Ecto neural progenitor cell (in vitro differentiated cells): ENCODE measurements around the gene LAS1L.
"Not testable (repeated sequence)": the region's sequence is repeated elsewhere in the genome, so short reads cannot be mapped to it uniquely, and the experiment has no call there.

ENCODE experiments used
- DNase-seq: peaks from one replicate; pipeline ENCODE4 v3.0.0-alpha.2; 2018; ENCODE audit warnings: low spot score

LAS1L gene

GRCh38 chrX:65534450-65535292 lies at the start of gene LAS1L:
TSS of gene LAS1L (minus strand) at chrX:65534787. CDS start at chrX:65534715, 72 bp downstream.
- DNase-seq: peak; percentile 90

GRCh38 chrX:65582450-65583082 lies 48.0 kb upstream of the LAS1L start:
- DNase-seq: no peak

DNA sequence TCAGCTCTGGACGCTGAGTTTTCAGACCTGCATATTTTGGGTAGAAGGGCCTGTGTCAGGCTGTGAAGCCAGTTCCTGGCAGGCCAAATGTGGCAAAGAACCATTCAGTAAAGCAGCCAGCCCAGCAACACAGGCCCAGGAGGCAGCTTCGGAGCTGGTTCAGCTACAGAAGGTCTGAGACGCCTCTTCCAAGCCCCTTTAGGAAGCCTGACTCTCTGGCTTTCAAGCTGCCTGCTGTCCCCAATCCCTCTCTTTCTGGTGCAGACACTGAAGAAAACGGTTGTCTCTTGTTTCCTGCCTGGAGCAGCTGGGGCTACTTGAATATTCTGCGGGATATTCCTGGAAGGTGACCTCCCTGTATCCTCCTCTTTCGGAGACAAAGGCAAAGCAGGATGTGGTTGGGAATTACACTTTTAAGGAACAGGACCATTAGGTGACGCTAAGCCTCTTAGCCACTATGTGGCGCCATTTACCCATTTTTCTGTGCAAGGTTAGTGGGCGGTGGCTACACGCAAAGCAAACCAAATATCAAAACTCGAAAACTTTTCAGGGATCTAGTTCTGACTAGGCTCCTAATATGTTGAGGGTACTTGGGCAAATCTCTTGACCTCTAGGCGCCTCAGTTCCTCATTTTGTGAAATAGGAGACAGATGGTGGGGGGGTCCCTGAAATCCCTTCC lies 47.2 kb upstream of the LAS1L start:
- peak; percentile 52 for DNase-seq

DNA sequence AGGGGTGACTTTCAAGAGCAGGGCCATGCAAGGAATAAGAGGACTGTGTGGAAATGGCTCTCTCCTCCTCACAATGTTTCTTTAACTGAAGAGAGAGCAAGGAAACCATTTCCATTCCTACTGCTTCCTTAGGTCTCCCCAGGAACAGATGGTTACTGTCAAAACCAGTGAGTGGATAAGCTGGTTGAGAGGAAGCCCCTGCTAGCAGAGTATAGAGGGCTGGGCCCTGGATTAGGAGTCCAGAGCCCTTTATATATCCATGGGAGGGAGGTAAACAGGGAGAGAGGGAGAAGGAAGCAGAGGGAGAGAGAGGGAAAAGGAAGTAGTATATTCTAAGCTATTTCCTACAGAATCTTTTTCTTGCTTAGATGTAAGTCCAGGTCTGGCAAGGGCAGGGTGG lies 43.8 kb upstream of the LAS1L start:
- DNase-seq: no peak

DNA sequence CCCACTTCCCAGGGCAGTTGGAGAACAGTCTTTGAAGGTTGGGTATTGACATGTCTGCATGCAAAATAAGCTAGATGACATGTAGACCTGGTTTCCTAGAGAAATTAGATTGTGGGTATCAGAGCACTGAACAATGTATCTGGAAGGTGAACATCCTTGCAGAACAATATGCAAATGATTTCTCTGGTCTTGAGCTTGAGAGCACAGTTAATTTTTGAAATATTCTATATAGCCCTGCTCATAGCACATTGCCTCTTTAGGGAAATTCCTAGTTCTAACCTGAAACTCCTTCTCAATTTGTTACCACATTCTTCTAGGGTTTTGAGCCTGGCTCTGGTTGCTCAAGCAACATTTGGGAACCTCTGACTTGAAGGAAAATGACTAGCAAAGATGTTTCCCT lies 41.6 kb upstream of the LAS1L start:
- DNase-seq: no peak

DNA sequence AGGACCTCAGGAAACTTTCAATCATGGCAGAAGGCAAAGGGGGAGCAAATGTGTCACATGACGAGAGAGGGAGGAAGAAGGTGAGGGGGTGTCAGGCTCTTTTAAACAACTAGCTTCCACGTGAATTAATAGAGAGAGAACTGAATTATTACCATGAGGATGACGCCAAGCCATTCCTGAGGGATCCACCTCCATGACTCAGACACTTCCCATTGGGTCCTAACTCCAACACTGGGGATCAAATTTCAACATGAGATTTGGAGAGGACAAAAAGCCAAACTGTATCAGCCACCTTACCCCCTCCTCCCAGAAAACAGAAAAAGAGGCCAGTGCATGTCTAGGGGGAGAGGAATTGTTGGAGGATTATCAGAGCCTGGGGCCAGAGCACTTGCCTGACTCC lies 40.4 kb upstream of the LAS1L start:
- no peak for DNase-seq

GRCh38 chrX:65574356-65574755 lies 39.8 kb upstream of the LAS1L start:
- DNase-seq: no peak

- no peak for DNase-seq
Observed at GRCh38 chrX:65572971-65573370, 38.4 kb upstream of the LAS1L start.

DNA sequence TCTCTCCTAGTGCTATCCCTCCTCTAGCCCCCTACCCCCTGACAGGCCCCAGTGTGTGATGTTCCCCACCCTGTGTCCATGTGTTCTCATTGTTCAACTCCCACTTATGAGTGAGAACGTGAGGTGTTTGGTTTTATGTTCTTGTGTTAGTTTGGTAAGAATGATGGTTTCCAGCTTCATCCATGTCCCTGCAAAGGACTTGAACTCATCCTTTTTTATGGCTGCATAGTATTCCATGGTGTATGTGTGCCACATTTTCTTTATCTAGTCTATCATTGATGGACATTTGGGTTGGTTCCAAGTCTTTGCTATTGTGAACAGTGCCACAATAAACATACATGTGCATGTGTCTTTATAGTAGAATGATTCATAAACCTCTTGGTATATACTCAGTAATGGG lies 28.3 kb upstream of the LAS1L start:
- not testable (repeated sequence) for DNase-seq

- no peak for DNase-seq
Observed at GRCh38 chrX:65551489-65552339, 17.1 kb upstream of the LAS1L start.

DNA sequence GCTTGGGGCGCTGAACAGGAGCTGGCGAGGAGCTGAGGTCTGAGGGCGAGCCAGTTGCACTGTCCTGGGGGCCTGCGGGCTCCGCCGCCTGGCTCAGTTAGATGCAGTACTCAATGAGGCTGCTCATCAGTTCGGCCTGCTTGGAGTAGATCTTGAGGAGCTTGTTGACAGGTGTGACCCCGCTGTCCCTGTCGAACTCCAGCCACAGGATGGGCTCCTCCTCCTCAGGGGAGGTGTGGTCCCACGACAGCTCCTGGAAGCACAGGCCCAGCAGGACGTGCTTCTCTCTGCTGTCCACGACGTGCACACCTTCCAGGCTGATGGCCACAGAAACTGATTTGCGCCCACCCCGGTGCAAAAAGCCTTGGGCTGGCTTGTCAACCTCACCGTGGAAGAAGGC lies 16.5 kb upstream of the LAS1L start:
- DNase-seq: no peak

GRCh38 chrX:65545456-65545855 lies 10.9 kb upstream of the LAS1L start:
- no peak for DNase-seq

DNA sequence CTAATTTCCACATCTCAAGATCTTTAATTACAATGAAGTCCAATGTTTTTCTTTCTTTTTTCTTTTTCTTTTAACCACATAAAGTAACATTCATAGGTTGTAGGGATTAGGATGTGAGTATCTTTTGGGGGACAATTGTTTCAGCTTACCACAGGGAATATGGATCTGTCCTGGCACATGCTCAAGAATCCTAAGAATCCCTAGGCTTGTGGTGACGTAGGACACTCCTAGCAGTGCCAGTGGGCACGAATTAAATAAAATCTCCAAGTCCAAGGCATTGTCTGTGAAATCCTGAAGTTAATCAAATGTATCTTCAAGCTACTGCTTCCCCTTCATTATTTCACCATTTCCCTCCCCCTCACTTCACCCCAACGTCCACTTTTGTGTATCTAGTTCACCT lies 2.6 kb upstream of the LAS1L start:
- no peak for DNase-seq

DNA sequence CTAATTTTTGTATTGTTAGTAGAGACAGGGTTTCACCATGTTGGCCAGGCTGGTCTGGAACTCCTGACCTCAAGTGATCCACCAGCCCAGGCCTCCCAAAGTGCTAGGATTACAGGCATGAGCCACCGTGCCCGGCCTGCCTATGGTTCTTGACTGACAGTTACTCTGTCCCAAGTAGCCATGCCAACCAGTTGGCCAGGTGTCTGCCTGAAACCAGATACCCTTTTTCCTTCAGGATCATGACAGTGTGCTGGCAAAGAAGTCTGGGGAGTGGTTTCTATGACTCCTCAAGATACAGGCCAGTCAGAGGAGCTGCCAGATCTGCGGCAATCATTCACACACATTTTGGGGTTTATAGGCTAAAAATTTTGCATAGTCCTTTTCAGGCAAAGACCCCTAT lies 1.7 kb upstream of the LAS1L start:
- DNase-seq: no peak

- no peak for DNase-seq
Observed at GRCh38 chrX:65532016-65532415, 2.6 kb downstream of the LAS1L start.

DNA sequence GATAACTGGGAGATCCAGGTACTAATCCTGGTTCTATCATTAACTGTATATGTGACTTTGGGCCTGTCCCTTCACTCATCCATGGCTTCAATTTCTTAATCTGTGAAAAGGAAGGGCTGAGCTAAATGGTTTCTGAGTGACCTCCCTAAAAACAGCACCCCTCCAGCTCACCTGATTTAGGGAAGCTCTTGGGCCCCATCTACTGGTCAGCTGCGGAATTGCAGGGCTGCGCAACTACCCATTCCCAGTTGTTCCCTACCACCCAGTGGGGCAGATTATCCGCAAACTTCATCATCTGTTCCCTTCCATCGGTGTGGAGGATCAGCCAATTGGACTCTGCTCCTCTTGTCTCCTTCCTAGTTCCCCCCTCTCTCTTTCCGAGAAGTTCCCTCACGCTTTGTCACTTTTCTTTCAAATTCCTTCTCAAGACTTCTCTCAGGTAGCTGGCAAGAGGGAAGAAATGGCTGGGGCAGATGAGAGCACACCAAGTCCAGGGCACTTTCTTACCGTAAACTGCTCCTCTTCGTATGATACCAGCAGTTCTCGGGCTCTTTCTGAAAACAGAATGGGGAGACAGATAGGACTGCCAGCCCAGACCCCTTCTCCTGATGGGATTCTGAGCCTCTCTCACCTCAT lies 5.8 kb downstream of the LAS1L start:
- peak; percentile 63 for DNase-seq

- DNase-seq: no peak
Observed at GRCh38 chrX:65528293-65528692, 6.3 kb downstream of the LAS1L start.

GRCh38 chrX:65524139-65524538 lies 10.4 kb downstream of the LAS1L start:
- no peak for DNase-seq

- DNase-seq: no peak
Observed at GRCh38 chrX:65522739-65523372, 11.7 kb downstream of the LAS1L start.

DNA sequence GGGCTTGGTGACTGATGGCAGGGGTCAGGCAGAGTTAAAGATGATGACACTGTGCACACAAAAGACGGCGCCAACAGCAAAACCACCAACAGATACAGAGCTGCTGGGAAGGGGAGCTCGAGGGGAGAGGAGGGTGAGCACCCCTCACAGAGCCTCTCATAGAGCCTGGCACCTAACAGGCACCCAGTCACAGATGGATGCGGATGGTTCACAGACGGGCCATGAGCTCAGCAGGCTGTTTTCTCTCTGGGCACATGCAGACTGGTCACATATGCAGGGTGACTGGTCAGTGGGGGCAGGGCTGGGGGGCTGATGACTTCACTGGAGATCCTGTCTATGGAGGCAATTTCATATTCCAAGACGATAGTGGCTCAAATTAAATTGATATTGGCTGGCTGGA lies 15.1 kb downstream of the LAS1L start:
- DNase-seq: not testable (repeated sequence)

- not testable (repeated sequence) for DNase-seq
Observed at GRCh38 chrX:65518980-65519379, 15.6 kb downstream of the LAS1L start.
